DND-41 (cell line): ENCODE data around the gene RBFOX2.

Source experiments
- ATAC-seq: fragments of 200-7000 bp; cut with Tn5 transposase; 3 replicates; pipeline ENCODE4 v1.9.1; 2021; ENCODE audit warnings: low read depth; ENCODE audit not compliant: insufficient read depth
- DNase-seq: peaks from one replicate; pipeline ENCODE4 v3.0.0-alpha.2; 2020
- H2AFZ ChIP-seq: 2 replicates; pipeline ENCODE4 v1.6.0; 2012; ENCODE audit warnings: low read depth, low read length
- H3K27ac ChIP-seq: 2 replicates; pipeline ENCODE4 v1.5.1; 2012; ENCODE audit warnings: low read length, inconsistent platforms
- H3K27me3 ChIP-seq: fragments of 200-600 bp; sonication (generic); 2 replicates; pipeline ENCODE4 v1.6.0; 2012; ENCODE audit warnings: low read length, mild to moderate bottlenecking, inconsistent platforms; ENCODE audit not compliant: insufficient read depth, poor library complexity
- H3K36me3 ChIP-seq: 2 replicates; pipeline ENCODE4 v1.5.1; 2012; ENCODE audit warnings: low read length, inconsistent platforms; ENCODE audit not compliant: insufficient read depth
- H3K4me1 ChIP-seq: 2 replicates; pipeline ENCODE4 v1.5.1; 2012; ENCODE audit warnings: mild to moderate bottlenecking, low read length; ENCODE audit not compliant: insufficient read depth
- H3K4me2 ChIP-seq: 2 replicates; pipeline ENCODE4 v1.6.0; 2012; ENCODE audit warnings: mild to moderate bottlenecking, moderate library complexity, low read length, inconsistent platforms; ENCODE audit not compliant: insufficient read depth
- H3K4me3 ChIP-seq, 2 experiments: fragments of 200-600 bp in 1 of 2; shearing (Covaris generic) in 1 of 2; 2 replicates each; pipeline ENCODE4 v1.5.1; 2012 to 2016; ENCODE audit warnings: inconsistent platforms in 2 of 2, low read length in 2 of 2, mild to moderate bottlenecking in 2 of 2, low read depth in 1 of 2, moderate library complexity in 1 of 2
- H3K79me2 ChIP-seq: 2 replicates; pipeline ENCODE4 v1.6.0; 2012; ENCODE audit warnings: low read length, inconsistent platforms; ENCODE audit not compliant: insufficient read depth
- H3K9ac ChIP-seq: 2 replicates; pipeline ENCODE4 v1.6.0; 2012; ENCODE audit warnings: low read depth, mild to moderate bottlenecking, inconsistent platforms, low read length, moderate library complexity
- H3K9me3 ChIP-seq: 2 replicates; pipeline ENCODE4 v1.5.1; 2012; ENCODE audit warnings: low read length, moderate library complexity, mild to moderate bottlenecking, inconsistent platforms; ENCODE audit not compliant: insufficient read depth, severe bottlenecking
- H4K20me1 ChIP-seq: 2 replicates; pipeline ENCODE4 v1.6.0; 2012; ENCODE audit warnings: low read length; ENCODE audit not compliant: insufficient read depth
- CTCF ChIP-seq: IDR thresholded peaks from 2 replicates; pipeline ENCODE4 v1.5.1; 2012; ENCODE audit warnings: borderline replicate concordance, low read length, moderate library complexity, mild to moderate bottlenecking; ENCODE audit not compliant: poor library complexity, severe bottlenecking; ENCODE audit errors: extremely low read depth
- EZH2 ChIP-seq: IDR thresholded peaks from 3 replicates; pipeline ENCODE4 v1.6.1; 2012; ENCODE audit warnings: borderline replicate concordance, low read depth, mild to moderate bottlenecking, moderate library complexity, low read length, inconsistent platforms; ENCODE audit not compliant: severe bottlenecking

RBFOX2 gene

GRCh38 chr22:36068776-36069344, 40.2 kb upstream of the RBFOX2 start:
- H3K4me3 ChIP-seq: no peak overlapping the region
- H3K4me1 ChIP-seq: peaks cover 10% of the 10 kb centered on the region
- ATAC-seq (no peak), DNase-seq (no peak)
- no peaks in the 10 kb centered on the region for H3K36me3 ChIP-seq
- no peak overlapping the region for H3K4me2 ChIP-seq
- no peak overlapping the region for H2AFZ ChIP-seq
- TF ChIP-seq EZH2 (no peak), CTCF (no peak)
- H3K27me3 ChIP-seq: no peaks in the 10 kb centered on the region
- no peaks in the 10 kb centered on the region for H4K20me1 ChIP-seq
- H3K9ac ChIP-seq: no peak overlapping the region
- H3K27ac ChIP-seq: no peak overlapping the region
- H3K9me3 ChIP-seq: no peaks in the 10 kb centered on the region
- no peaks in the 10 kb centered on the region for H3K79me2 ChIP-seq

GRCh38 chr22:36067235-36067558, 38.6 kb upstream of the RBFOX2 start:
- Histone ChIP-seq H4K20me1 (no peaks in the 10 kb centered on the region), H3K9me3 (no peaks in the 10 kb centered on the region), H3K4me1 (peaks cover 10% of the 10 kb centered on the region), H3K4me3 (no peak overlapping the region), H3K79me2 (no peaks in the 10 kb centered on the region), H3K27ac (no peak overlapping the region), H3K36me3 (no peaks in the 10 kb centered on the region), H2AFZ (no peak overlapping the region), H3K27me3 (no peaks in the 10 kb centered on the region), H3K9ac (no peak overlapping the region), H3K4me2 (no peak overlapping the region)
- no peak for TF ChIP-seq CTCF
- TF ChIP-seq EZH2: no peak
- ATAC-seq (no peak), DNase-seq (no peak)

GRCh38 chr22:36065775-36066544, 37.3 kb upstream of the RBFOX2 start:
- no peaks in the 10 kb centered on the region for H4K20me1 ChIP-seq
- peak overlapping the region; percentile 67 for H3K4me2 ChIP-seq
- TF ChIP-seq CTCF (peak; percentile 89), EZH2 (no peak)
- H3K79me2 ChIP-seq: no peaks in the 10 kb centered on the region
- ATAC-seq (peak; percentile 68), DNase-seq (peak; percentile 49)
- H2AFZ ChIP-seq: peak overlapping the region; percentile 65
- H3K27ac ChIP-seq: no peak overlapping the region
- H3K9me3 ChIP-seq: no peaks in the 10 kb centered on the region
- H3K27me3 ChIP-seq: no peaks in the 10 kb centered on the region
- peak overlapping the region in 1 of 2 experiments; percentile 41; a peak in 2 of 4 replicates for H3K4me3 ChIP-seq
- H3K36me3 ChIP-seq: no peaks in the 10 kb centered on the region
- H3K4me1 ChIP-seq: peaks cover 10% of the 10 kb centered on the region
- H3K9ac ChIP-seq: 0 out of 2 replicates have a peak overlapping the region, but pooled peaks have one; percentile 23
